AG20443 (cell line): Measurements from ENCODE around the gene KCNQ5.

Experiments
- DNase-seq: peaks from one replicate; pipeline ENCODE4 v3.0.0; 2012; ENCODE audit warnings: low spot score, mixed read lengths

Gene KCNQ5

DNA sequence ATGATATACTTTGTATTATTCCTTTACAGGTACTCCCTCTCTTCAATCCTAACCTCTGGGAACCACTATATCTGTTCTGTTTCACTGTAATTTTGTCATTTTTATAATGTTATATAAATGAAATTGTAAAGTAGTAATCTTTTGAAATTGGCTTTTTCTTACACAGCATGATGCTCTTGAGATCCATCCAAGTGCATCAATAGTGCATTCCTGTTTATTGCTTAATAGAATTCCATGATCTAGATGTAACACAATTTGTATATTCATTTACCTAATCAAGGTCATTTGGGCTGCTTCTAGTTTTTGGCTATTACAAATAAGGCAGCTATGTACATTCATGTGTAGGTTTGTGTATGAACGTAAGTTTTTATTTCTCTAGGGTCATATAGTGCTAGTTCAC, 428.8 kb downstream of the KCNQ5 start:
- DNase-seq = no peak

DNA sequence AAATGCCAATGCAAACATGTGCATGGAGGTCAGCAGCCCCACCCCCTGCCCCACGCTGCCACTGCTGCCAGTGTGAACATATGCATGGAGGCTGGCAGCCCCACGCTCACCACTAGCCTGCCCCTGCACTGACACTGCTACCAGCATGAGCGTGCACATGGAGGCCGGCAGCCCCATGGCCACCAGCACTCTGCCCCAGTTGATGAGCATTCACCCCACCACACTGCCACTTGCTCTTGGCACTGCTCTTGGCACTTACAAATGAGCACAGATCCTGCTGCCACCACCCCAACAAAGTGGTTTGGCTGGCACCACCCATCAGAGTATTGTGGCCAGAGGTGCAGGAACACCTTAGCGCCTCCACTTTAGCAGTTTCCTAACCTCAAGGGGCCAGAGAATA, 429.3 kb downstream of the KCNQ5 start:
- no peak for DNase-seq

- DNase-seq = no peak
Measured at GRCh38 chr6:73054958-73055357, 433.1 kb downstream of the KCNQ5 start.

DNA sequence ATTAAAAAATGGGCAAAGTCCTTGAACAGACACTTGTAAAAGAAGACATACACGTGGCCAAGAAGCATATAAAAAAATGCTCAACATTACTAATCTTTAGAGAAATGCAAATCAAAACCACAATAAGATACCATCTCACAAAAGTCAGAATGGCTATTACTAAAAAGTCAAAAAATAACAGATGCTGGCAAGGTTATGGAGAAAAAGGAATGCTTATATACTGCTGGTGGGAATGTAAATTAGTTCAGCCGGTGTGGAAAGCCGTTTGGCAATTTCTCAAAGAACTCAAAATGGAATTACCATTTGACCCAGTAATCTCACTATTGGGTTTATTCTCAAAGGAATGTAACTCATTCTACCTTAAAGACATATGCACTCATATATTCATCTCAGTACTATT, 436.9 kb downstream of the KCNQ5 start:
- no peak for DNase-seq

DNA sequence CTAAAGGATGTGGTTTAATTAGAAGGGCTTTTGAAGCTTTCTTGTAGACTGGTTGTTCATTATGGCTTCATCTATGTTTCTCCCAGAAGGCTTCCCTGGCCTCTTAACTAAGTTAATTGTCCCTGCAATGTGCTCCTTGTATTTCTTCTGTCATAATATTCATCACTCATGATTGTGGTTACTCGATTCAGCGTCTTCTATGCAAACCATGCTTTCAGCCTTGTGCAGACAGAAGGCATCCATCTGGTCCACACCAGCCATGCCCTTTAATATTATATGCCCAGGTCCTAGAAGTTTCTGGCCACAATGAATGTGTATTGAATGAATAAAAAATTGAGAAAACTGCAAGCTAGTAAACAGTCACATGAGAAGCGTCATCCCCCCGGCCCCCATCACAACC, 440.3 kb downstream of the KCNQ5 start:
- no peak for DNase-seq

DNA sequence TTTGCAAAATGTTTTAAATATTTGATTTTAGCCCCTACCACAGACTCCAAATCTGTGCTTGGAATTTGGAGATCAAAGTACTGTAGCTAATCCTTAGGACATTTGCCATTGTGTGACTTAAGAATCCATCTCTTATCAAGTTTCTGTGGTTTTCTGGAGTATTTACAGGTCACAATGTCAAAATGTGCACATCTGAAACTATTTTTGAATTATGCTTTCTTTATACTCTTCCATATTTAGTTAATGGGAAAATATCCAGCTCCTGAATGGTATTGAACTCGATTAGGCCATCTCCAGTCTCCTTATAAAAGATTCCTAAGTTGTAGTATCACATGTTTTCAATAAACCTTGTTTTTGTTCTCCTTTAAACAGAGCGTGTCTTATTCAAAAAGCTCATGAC, 441.0 kb downstream of the KCNQ5 start:
- DNase-seq = no peak

DNA sequence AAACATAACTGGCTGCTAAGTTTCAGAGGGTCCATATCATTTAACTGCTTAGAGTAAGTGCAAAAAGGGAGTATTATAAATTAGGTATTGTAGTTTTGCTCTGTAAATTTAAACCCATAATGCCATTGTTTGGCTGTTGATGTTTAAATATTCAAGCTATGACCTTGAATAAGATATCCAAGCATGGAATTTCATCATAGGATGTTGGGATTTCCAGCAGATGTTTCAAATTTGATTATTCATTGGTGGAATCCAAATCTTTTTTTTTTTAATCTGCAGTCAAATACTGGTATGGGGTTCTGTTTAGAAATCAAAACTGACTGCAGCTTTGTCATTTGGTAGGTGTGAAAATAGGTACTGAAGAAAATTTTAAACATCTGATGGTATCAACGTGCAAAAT, 442.4 kb downstream of the KCNQ5 start:
- no peak for DNase-seq

DNA sequence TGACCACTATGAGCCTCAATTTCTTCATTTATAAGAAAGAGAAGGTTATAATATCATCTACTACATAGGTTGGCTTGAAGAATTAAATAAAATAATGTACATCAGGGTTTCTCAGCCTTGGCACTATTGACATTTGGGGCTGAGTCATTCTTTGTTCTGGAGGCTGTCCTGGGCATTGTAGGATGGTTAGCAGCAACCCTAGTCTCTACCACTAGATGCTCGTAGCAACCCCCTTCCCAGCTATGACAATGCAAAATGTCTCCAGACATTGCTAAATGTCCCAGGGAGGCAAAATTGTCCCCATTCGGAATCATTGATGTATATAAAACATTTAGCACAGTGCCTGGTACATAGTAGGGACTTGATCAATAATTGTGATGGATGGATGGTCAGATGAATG, 451.4 kb downstream of the KCNQ5 start:
- DNase-seq = no peak

- DNase-seq = peak; percentile 66
Measured at GRCh38 chr6:73074175-73074574, 452.3 kb downstream of the KCNQ5 start.

DNA sequence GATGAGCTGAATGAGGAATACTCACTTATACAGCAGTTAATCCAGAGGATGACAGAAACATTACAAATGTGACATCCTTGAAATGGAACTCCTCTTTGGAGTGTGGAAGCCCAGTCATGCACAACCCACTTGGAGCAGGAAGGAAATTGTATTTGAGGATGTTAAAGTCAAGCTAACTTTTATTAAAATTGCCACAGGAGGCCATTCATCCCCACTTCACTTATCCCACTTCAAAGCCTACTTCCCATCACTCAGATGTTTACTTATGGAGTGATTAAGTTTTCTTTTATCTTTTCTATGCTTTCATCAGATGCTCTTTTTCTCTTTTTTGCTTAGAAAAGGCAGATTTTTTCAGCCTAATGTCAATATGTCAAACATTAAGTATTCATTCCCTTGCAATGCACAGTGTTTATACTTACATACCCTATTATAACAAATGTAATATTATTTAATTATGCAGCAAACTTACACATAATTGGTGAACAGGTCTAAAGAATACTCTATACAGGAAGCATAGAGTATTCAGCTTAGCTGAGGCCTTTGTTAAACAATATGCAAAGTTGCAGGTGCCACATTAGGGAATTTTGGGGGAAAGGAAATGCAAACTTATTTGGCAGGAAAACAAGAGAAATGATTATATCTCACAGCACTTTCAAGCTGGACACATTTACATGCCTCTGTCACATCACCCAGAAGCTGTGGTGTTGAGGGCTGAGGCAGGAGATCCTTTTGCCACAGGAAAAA, 454.5 kb downstream of the KCNQ5 start:
- no peak for DNase-seq

DNA sequence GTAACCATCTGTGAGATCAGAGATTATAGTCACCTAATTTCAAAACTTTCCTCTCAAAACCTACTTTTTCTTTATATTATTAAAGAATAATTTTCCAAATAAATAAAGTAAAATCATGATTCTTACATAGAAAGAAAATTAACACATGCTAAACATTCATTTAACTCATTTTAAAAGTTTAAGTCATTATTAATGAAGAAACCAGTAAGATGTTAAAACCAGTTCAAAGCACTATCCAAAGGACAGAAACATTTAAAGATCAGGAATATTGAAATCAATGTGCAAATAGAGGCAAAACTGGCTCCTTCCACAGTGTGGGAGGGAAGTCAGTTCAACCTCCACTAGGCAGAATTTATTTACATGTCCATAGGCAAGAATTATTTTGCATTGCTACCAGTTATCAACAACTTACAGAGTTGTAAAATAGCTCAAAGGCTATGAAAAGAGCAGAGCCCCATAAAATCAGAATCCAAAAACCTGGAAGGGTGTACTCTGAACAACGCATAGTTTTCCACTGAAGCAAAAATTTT, 456.5 kb downstream of the KCNQ5 start:
- DNase-seq = no peak

DNA sequence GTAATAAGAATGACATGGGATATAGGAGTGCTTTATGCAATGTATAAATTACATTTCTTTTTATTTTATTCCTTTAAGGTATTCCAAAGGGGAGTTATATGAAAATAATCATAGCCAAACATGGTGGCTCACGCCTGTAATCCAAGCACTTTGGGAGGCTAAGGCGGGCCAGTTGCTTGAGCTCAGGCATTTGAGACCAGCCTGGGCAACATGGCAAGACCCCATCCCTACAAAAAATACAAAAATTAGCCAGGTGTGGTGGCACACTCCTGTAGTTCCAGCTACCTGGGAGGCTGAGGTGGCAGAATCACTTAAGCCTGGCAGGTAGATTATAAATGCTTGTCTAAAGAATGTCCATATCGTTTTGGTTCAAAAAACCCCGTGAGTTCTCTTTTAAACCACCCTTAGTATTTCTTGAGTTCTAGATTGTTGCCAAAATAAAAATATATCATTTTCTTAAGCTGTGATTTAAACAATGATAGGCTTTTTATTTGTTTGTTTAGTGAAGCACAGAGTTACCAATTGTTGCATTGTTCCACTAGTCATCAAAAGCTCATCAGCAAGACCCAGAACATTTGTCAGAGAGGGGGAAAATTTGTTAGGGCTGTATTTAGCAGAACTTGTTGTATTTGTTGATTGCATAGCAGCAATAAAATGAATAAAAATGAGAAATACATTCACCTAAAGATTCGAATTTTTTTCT, 457.2 kb downstream of the KCNQ5 start:
- no peak for DNase-seq

GRCh38 chr6:73079611-73079955, 457.7 kb downstream of the KCNQ5 start:
- peak; percentile 30 for DNase-seq

DNA sequence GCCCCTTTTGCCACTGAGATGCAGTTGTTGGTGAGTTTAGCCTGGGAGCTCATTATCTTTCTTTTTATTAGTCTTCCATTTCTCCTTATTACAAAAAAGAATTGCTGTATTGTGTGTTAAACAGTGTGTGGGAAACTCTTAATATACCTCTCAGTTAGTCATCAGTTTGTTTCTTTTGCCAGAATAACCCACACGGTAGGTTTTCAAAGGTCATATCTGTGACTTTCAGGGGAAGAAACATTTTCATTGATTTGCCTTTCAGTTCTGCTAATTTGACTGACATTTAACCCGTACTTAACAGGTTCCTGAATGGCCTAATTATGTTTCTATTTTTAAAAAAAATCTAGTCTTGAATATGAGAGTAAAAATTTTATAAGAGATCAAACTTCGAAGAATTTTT, 458.1 kb downstream of the KCNQ5 start:
- no peak for DNase-seq

- DNase-seq = no peak
Measured at GRCh38 chr6:73081955-73082354, 460.1 kb downstream of the KCNQ5 start.

- DNase-seq = no peak
Measured at GRCh38 chr6:73083886-73084285, 462.0 kb downstream of the KCNQ5 start.

DNA sequence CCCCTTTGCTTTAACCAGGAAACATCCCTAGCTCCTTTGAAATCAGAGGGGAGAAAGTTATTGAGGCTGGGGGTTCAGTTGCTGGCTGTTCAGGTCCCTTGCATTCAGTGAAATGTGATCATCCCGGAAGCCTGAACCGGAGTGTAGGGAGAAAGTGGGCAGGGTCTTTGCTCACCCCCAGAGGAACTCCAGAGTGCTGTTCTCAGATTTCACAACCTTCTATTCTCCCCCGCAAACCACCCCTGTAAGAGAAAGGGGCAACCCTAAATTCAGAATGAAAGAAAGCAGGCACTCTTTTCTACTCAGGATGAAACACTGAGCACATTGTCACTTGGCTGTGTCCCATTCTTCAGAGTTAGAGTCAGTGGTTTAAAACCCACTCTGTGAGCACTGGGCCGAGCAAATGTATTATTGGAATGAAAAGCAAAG, 463.6 kb downstream of the KCNQ5 start:
- DNase-seq = no peak

DNA sequence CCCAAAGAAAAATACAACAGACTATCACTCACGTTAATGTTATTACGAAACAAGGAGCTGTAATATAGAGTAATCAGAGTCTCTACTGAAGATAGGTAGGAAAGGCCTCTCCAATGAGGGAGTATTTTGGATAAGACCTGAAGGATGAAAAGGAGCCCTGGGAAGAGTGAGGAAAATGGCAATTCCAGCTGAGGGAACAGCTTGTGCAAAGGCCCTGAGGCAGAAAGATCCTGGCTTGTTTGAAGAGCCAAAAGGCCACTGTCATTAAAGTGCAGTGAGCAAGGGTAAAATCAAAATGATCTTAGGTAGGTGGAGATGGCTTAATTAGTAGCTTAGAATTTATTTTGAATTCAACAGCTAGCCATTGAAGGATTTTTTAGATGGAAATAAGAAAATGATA, 464.9 kb downstream of the KCNQ5 start:
- no peak for DNase-seq

- no peak for DNase-seq
Measured at GRCh38 chr6:73088138-73088813, 466.4 kb downstream of the KCNQ5 start.

DNA sequence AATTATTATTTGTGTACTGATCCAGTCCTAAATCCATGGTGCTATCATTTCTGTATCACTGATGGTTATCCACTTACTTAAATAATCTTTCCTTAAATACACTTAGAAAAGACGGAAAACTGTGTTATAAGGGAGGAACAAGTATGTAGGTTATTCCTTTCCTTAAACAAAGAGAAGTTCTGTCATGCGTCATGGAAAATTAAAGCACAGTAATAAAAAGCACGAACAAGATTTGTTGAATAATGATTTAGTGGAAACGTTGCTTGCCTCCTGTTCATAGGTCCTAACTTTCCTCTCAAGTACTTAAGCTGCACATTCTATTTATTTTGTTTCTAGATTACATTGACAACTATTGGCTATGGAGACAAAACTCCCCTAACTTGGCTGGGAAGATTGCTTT, 483.1 kb downstream of the KCNQ5 start:
- no peak for DNase-seq

- DNase-seq = no peak
Measured at GRCh38 chr6:73107016-73107415, 485.2 kb downstream of the KCNQ5 start.

DNA sequence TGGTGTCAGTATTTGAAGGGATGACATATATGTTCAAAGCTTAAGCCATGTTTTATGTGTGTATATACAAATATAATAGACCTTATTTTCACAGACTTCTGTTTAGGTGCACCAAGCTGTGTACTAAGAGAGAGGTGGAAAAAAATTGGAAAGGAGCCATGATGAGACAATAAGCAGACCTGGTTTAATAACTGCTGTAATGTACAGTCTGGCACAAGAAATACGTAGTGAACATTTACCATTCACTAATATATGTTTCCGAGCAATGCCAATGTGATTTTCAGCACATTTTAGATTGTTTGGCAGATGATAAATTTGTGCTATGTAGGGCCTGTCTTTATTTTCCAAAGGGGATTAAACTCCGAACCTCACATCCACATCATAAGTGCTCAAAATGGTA, 487.1 kb downstream of the KCNQ5 start:
- DNase-seq = no peak

- no peak for DNase-seq
Measured at GRCh38 chr6:73109659-73110058, 487.8 kb downstream of the KCNQ5 start.
